Endothelial cell of umbilical vein (primary cell): ENCODE results near the gene PACS1. TPM values are rescaled to one million over a fixed set of nuclear protein-coding genes. Genes with fewer than 3 reads are reported as not detected.

Source experiments
- BruUV-seq: library from RNA; stranded (reverse); fragments of 400-500 nt; replicated peaks from 2 replicates; lab custom pipeline; 2021; lab: Mats Ljungman, UMichigan
- CTCF ChIA-PET: fragments of 300-600, 350-600 bp; sonication (Branson Sonifier 250); formaldehyde crosslinking; loops from one replicate; lab custom pipeline; 2021; ENCODE audit warnings: antibody characterized with exemption, inconsistent platforms; lab: Charles Lee
- POLR2A ChIA-PET: fragments of 300-600, 350-600 bp; sonication (Branson Sonifier 250); formaldehyde crosslinking; loops from one replicate; lab custom pipeline; 2021; ENCODE audit warnings: antibody characterized with exemption, inconsistent platforms; lab: Charles Lee
- DNase-seq: peaks from one replicate; pipeline ENCODE4 v3.0.0-alpha.2; 2011; ENCODE audit warnings: low read depth, low spot score
- FAIRE-seq: peaks from 2 replicates; lab custom pipeline; 2011; peaks lifted over from hg19 to GRCh38; lab: Jason Lieb, UNC
- H2AFZ ChIP-seq: 2 replicates; pipeline ENCODE4 v1.6.0; 2012; ENCODE audit warnings: low read depth, low read length, control low read depth, inconsistent platforms
- H3K27ac ChIP-seq: 2 replicates; pipeline ENCODE4 v1.5.1; 2011; ENCODE audit warnings: low read depth, mild to moderate bottlenecking, control low read depth, low read length, moderate library complexity; ENCODE audit not compliant: insufficient read depth
- H3K27me3 ChIP-seq, 2 experiments: 2 replicates each; pipeline versions ENCODE4 v1.6.0 to v1.6.1; 2011; ENCODE audit warnings: low read length in 2 of 2, mixed read lengths in 1 of 2; ENCODE audit not compliant: control insufficient read depth in 2 of 2, insufficient read depth in 2 of 2
- H3K36me3 ChIP-seq, 2 experiments: 2 replicates in 1 of 2; 3 replicates in 1 of 2; pipeline ENCODE4 v1.5.1; 2011; ENCODE audit warnings: low read length in 2 of 2, mild to moderate bottlenecking in 1 of 2, moderate library complexity in 1 of 2; ENCODE audit not compliant: control insufficient read depth in 2 of 2, insufficient read depth in 2 of 2; ENCODE audit errors: extremely low read depth in 1 of 2
- H3K4me1 ChIP-seq: 3 replicates; pipeline ENCODE4 v1.5.1; 2011; ENCODE audit warnings: mild to moderate bottlenecking, low read length; ENCODE audit not compliant: control insufficient read depth, insufficient read depth; ENCODE audit errors: extremely low read depth
- H3K4me2 ChIP-seq: 2 replicates; pipeline ENCODE4 v1.6.1; 2011; ENCODE audit warnings: low read length, control low read depth, mixed read lengths; ENCODE audit not compliant: insufficient read depth
- H3K4me3 ChIP-seq, 3 experiments: fragments of 200-600 bp in 1 of 3; sonication (generic), shearing (Covaris generic) in 1 of 3; replicated peaks in 1 of 3; 2 replicates each; pipeline ENCODE4 v1.5.1; 2011 to 2016; ENCODE audit warnings: control low read depth in 3 of 3, low read length in 3 of 3, mild to moderate bottlenecking in 2 of 3, inconsistent platforms in 1 of 3, low read depth in 1 of 3, moderate library complexity in 1 of 3; ENCODE audit not compliant: insufficient read depth in 1 of 3
- H3K79me2 ChIP-seq: 2 replicates; pipeline ENCODE4 v1.6.0; 2012; ENCODE audit warnings: low read length, inconsistent platforms; ENCODE audit not compliant: control insufficient read depth, insufficient read depth
- H3K9ac ChIP-seq: replicated peaks from 2 replicates; pipeline ENCODE3; 2011; ENCODE audit warnings: low read length, control low read depth; ENCODE audit not compliant: insufficient read depth; ENCODE audit errors: extremely low read depth
- H3K9me1 ChIP-seq: replicated peaks from 3 replicates; pipeline ENCODE4 v1.6.0; 2011; ENCODE audit warnings: mild to moderate bottlenecking, low read length; ENCODE audit not compliant: control insufficient read depth, insufficient read depth; ENCODE audit errors: extremely low read depth
- H3K9me3 ChIP-seq: replicated peaks from 2 replicates; pipeline ENCODE4 v1.5.1; 2012; ENCODE audit warnings: low read length, inconsistent platforms; ENCODE audit not compliant: control insufficient read depth, insufficient read depth
- H4K20me1 ChIP-seq: replicated peaks from 2 replicates; pipeline ENCODE3; 2011; ENCODE audit warnings: mild to moderate bottlenecking, low read length; ENCODE audit not compliant: control insufficient read depth, insufficient read depth; ENCODE audit errors: extremely low read depth
- EZH2 ChIP-seq: IDR thresholded peaks from 2 replicates; pipeline ENCODE4 v1.6.1; 2012; ENCODE audit warnings: borderline replicate concordance, low read depth, mild to moderate bottlenecking, moderate library complexity, low read length, inconsistent platforms; ENCODE audit not compliant: severe bottlenecking
- FOS ChIP-seq: IDR thresholded peaks from 2 replicates; pipeline ENCODE4 v1.6.1; 2011; ENCODE audit warnings: mild to moderate bottlenecking, low read length, moderate library complexity, borderline replicate concordance; ENCODE audit not compliant: insufficient read depth
- GATA2 ChIP-seq: IDR thresholded peaks from 2 replicates; pipeline ENCODE4 v1.7.0; 2011; ENCODE audit warnings: low read depth, mild to moderate bottlenecking, moderate library complexity, mixed read lengths, low read length; ENCODE audit not compliant: insufficient read length, insufficient read depth
- JUN ChIP-seq: IDR thresholded peaks from 2 replicates; pipeline ENCODE4 v1.6.1; 2011; ENCODE audit warnings: borderline replicate concordance, low read depth; ENCODE audit not compliant: insufficient read length, insufficient read depth
- MYC ChIP-seq: IDR thresholded peaks from one replicate; pipeline ENCODE4 v1.6.1; 2011; ENCODE audit warnings: mild to moderate bottlenecking, low read depth, low read length
- POLR2A ChIP-seq: IDR thresholded peaks from 2 replicates; pipeline ENCODE4 v1.6.1; 2012; ENCODE audit warnings: low read depth, mild to moderate bottlenecking, control low read depth, low read length
- POLR2AphosphoS5 ChIP-seq: IDR thresholded peaks from 2 replicates; pipeline ENCODE4 v1.6.1; 2012; ENCODE audit warnings: low read depth, mild to moderate bottlenecking, control low read depth, low read length, moderate library complexity; ENCODE audit not compliant: insufficient read depth
- dilution Hi-C: fragments of 300-500 bp; cut with MboI; formaldehyde crosslinking; loops from one replicate; pipeline ENCODE4 v1.15.0; 2019; ENCODE audit warnings: low sequenced_read_pairs; ENCODE audit not compliant: extremely low pct_ligation_motif_present
- intact Hi-C: fragments of 100-400 bp; cut with micrococcal nuclease; formaldehyde crosslinking; loops from one replicate; pipeline ENCODE4 v1.10.0; 2022
- polyA plus RNA-seq, 4 experiments: library from polyadenylated mRNA; depleted of rRNA in 3 of 4; stranded (reverse) in 3 of 4; unstranded in 1 of 4; fragments of >200 nt; gene quantifications; 2 replicates each; pipeline versions ENCODE4 v1.2.1 to v1.2.3, GENCODE V29; 2011 to 2012; ENCODE audit warnings: missing spikeins in 1 of 4
- total RNA-seq: library from RNA; stranded (reverse); gene quantifications from 2 replicates; pipeline ENCODE4 v1.2.3, GENCODE V29; 2021
- TF ChIP-seq, protein P1 (sequence below): IDR thresholded peaks from 2 replicates; pipeline ENCODE4 v1.6.1; 2011; ENCODE audit not compliant: insufficient read depth, insufficient read length
- TF ChIP-seq, protein P2 (sequence below), 2 donors: IDR thresholded peaks; 1 replicate in 1 of 2; 2 replicates in 1 of 2; pipeline ENCODE4 v1.5.1; 2011; ENCODE audit warnings: low read length in 2 of 2, mild to moderate bottlenecking in 2 of 2, moderate library complexity in 2 of 2, control low read depth in 1 of 2, inconsistent platforms in 1 of 2, low read depth in 1 of 2; ENCODE audit not compliant: insufficient read depth in 1 of 2; ENCODE audit errors: extremely low read depth in 1 of 2

Gene PACS1
- total and polyA plus RNA-seq, 2 donors (not counting 3 experiments of a cell fraction or from before 2014, with no cell fraction given) = 26.4 to 64.4 TPM

DNA sequence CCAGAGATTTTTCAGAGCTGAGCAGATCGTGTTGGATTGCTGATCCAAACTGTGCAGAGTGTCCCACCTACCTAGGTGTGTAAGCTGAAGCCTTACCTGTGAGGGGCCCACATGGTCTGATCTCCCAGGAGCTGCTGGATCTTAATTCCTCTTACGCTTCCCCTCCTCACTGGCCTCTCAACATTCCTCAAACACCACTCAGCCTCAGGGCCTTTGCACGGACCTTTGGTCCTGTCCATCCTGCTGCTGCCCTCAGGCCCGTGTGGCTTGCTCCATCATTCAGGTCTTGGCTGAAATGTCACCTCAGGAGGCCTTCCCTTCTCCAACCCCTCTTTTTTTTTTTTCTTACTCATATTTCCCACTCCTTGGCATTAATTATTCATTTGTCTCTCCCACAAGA, 177.2 kb downstream of the PACS1 start:
- H3K4me3 ChIP-seq = no peak overlapping the region
- CTCF ChIA-PET = interaction anchor here (1.3 kb wide), 1 partner anchor 10 kb away, joined by 7 read pairs; no protein-coding TSS in a partner anchor
- no peaks in the 10 kb centered on the region for H3K79me2 ChIP-seq
- no peaks in the 10 kb centered on the region for H4K20me1 ChIP-seq
- dilution Hi-C loops = no loop called here
- no peak overlapping the region for H3K4me2 ChIP-seq
- no peaks in the 10 kb centered on the region for H3K9me1 ChIP-seq
- DNase-seq (no peak), FAIRE-seq (no peak)
- no peak overlapping the region for H2AFZ ChIP-seq
- no peaks in the 10 kb centered on the region for H3K4me1 ChIP-seq
- no peaks in the 10 kb centered on the region for H3K27me3 ChIP-seq
- intact Hi-C loops = no loop called here
- no TSS peak for BruUV-seq
- no peak overlapping the region for H3K27ac ChIP-seq
- POLR2A ChIA-PET = no interaction called here
- H3K9me3 ChIP-seq = no peaks in the 10 kb centered on the region
- H3K9ac ChIP-seq = no peak overlapping the region
- H3K36me3 ChIP-seq = peaks cover 0 to 13% of the 10 kb centered on the region in 2 experiments
- TF ChIP-seq POLR2AphosphoS5 (no peak), POLR2A (no peak), FOS (no peak), MYC (no peak), EZH2 (no peak), GATA2 (no peak), JUN (no peak)
- TF ChIP-seq, protein P1, sequence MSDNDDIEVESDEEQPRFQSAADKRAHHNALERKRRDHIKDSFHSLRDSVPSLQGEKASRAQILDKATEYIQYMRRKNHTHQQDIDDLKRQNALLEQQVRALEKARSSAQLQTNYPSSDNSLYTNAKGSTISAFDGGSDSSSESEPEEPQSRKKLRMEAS = no peak
- TF ChIP-seq, protein P2, sequence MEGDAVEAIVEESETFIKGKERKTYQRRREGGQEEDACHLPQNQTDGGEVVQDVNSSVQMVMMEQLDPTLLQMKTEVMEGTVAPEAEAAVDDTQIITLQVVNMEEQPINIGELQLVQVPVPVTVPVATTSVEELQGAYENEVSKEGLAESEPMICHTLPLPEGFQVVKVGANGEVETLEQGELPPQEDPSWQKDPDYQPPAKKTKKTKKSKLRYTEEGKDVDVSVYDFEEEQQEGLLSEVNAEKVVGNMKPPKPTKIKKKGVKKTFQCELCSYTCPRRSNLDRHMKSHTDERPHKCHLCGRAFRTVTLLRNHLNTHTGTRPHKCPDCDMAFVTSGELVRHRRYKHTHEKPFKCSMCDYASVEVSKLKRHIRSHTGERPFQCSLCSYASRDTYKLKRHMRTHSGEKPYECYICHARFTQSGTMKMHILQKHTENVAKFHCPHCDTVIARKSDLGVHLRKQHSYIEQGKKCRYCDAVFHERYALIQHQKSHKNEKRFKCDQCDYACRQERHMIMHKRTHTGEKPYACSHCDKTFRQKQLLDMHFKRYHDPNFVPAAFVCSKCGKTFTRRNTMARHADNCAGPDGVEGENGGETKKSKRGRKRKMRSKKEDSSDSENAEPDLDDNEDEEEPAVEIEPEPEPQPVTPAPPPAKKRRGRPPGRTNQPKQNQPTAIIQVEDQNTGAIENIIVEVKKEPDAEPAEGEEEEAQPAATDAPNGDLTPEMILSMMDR (IDR thresholded peaks at IDR 0.05; ENCODE audit: extremely low read depth in 1 of 2, insufficient read depth in 1 of 2, low read depth in 1 of 2, low read length in 2 of 2) = no peak
